HG02588 (cell line): ENCODE measurements around the gene PIGQ.

Experiments
- ATAC-seq: cut with Tn5 transposase; IDR thresholded peaks from one replicate; pipeline ENCODE4 v1.9.1; 2021; ENCODE audit warnings: mild to moderate bottlenecking, moderate library complexity; ENCODE audit not compliant: unreplicated experiment

PIGQ gene

GRCh38 chr16:625977-626765 is 56.4 kb downstream of the PIGQ start:
- ATAC-seq: no peak

GRCh38 chr16:626787-627453 is 57.2 kb downstream of the PIGQ start:
- no peak for ATAC-seq

- ATAC-seq: no peak
These were observed 57.9 kb downstream of the PIGQ start for GRCh38 chr16:627454-628239.

GRCh38 chr16:628321-629061 is 58.7 kb downstream of the PIGQ start:
- ATAC-seq: no peak

GRCh38 chr16:629185-629832 is 59.5 kb downstream of the PIGQ start:
- ATAC-seq: no peak

GRCh38 chr16:629833-630248 is 60.1 kb downstream of the PIGQ start:
- ATAC-seq: no peak

GRCh38 chr16:630249-630814 is 60.6 kb downstream of the PIGQ start:
- no peak for ATAC-seq

- no peak for ATAC-seq
These were observed 61.1 kb downstream of the PIGQ start, which contains the start of gene WFIKKN1 for GRCh38 chr16:630815-631405. Gene WFIKKN1, plus strand, starts transcription at chr16:630985. Its CDS starts 269 bp downstream, at chr16:631254.

- no peak for ATAC-seq
These were observed 62.1 kb downstream of the PIGQ start for GRCh38 chr16:631808-632358.

- no peak for ATAC-seq
These were observed 62.9 kb downstream of the PIGQ start for GRCh38 chr16:632486-633335.

GRCh38 chr16:633336-634050 is 63.7 kb downstream of the PIGQ start:
- ATAC-seq: no peak
